IMR-90 (cell line): ENCODE data around the gene PTPRN2. TPM values are rescaled to one million over a fixed set of nuclear protein-coding genes. Genes with fewer than 3 reads are reported as not detected.

ENCODE experiments used
- ATAC-seq: fragments of 200-7000 bp; cut with Tn5 transposase; 2 replicates; pipeline ENCODE4 v1.9.1; 2020; ENCODE audit warnings: low read depth, mild to moderate bottlenecking, moderate library complexity
- BruUV-seq: library from RNA; stranded (reverse); fragments of 400-500 nt; replicated peaks from 2 replicates; lab custom pipeline; 2021; lab: Mats Ljungman, UMichigan
- CTCF ChIA-PET: fragments of 300-600 bp; formaldehyde crosslinking; extraction: SDS; loops from one replicate; lab custom pipeline; 2021; ENCODE audit warnings: antibody characterized with exemption; lab: Yijun Ruan, JAX
- POLR2A ChIA-PET: fragments of 300-600 bp; sonication (Branson Sonifier 250); formaldehyde crosslinking; loops from one replicate; lab custom pipeline; 2022; ENCODE audit warnings: antibody characterized with exemption; ENCODE audit not compliant: unreplicated experiment; lab: Charles Lee
- DNase-seq: peaks from one replicate; pipeline ENCODE4 v3.0.0; 2013
- H2AFZ ChIP-seq: replicated peaks from 2 replicates; pipeline ENCODE3; 2013; ENCODE audit warnings: low read length, mild to moderate bottlenecking; ENCODE audit not compliant: poor library complexity
- H2AK5ac ChIP-seq: 2 replicates; pipeline ENCODE4 v1.6.1; 2013; ENCODE audit warnings: low read depth, low read length, inconsistent platforms
- H2AK9ac ChIP-seq: replicated peaks from 2 replicates; pipeline ENCODE3; 2013; ENCODE audit warnings: mild to moderate bottlenecking, low read depth, low read length, moderate library complexity; ENCODE audit not compliant: poor library complexity
- H2BK120ac ChIP-seq: 2 replicates; pipeline ENCODE4 v1.6.1; 2013; ENCODE audit warnings: low read depth, low read length, inconsistent platforms
- H2BK15ac ChIP-seq: 3 replicates; pipeline ENCODE4 v1.6.1; 2013; ENCODE audit warnings: low read depth, low read length, inconsistent platforms
- H2BK20ac ChIP-seq: 2 replicates; pipeline ENCODE4 v1.6.1; 2013; ENCODE audit warnings: low read depth, mild to moderate bottlenecking, inconsistent platforms, low read length, moderate library complexity
- H2BK5ac ChIP-seq: 2 replicates; pipeline ENCODE4 v1.6.1; 2013; ENCODE audit warnings: mild to moderate bottlenecking, low read depth, low read length, inconsistent platforms; ENCODE audit not compliant: poor library complexity, severe bottlenecking
- H3K14ac ChIP-seq: replicated peaks from 2 replicates; pipeline ENCODE4 v1.6.1; 2013; ENCODE audit warnings: low read depth, low read length, inconsistent platforms
- H3K18ac ChIP-seq: 2 replicates; pipeline ENCODE4 v1.6.1; 2013; ENCODE audit warnings: low read depth, low read length, control low read depth
- H3K23ac ChIP-seq: 2 replicates; pipeline ENCODE4 v1.6.1; 2013; ENCODE audit warnings: low read depth, low read length, inconsistent platforms
- H3K27ac ChIP-seq: 2 replicates; pipeline ENCODE4 v1.5.1; 2013; ENCODE audit warnings: mild to moderate bottlenecking, control low read depth, low read length; ENCODE audit not compliant: insufficient read depth
- H3K27me3 ChIP-seq: 2 replicates; pipeline ENCODE4 v1.6.1; 2013; ENCODE audit warnings: low read length; ENCODE audit not compliant: control insufficient read depth, insufficient read depth
- H3K36me3 ChIP-seq: 2 replicates; pipeline ENCODE4 v1.6.1; 2013; ENCODE audit warnings: low read length, mixed read lengths; ENCODE audit not compliant: control insufficient read depth, insufficient read depth
- H3K4ac ChIP-seq: 2 replicates; pipeline ENCODE4 v1.6.1; 2013; ENCODE audit warnings: low read depth, low read length, inconsistent platforms
- H3K4me1 ChIP-seq: 2 replicates; pipeline ENCODE4 v1.6.1; 2013; ENCODE audit warnings: low read length, mixed read lengths; ENCODE audit not compliant: control insufficient read depth, insufficient read depth
- H3K4me2 ChIP-seq: 2 replicates; pipeline ENCODE4 v1.6.1; 2013; ENCODE audit warnings: low read depth, mild to moderate bottlenecking, control low read depth, low read length, moderate library complexity
- H3K4me3 ChIP-seq: 2 replicates; pipeline ENCODE4 v1.5.1; 2013; ENCODE audit warnings: low read depth, mild to moderate bottlenecking, control low read depth, low read length, moderate library complexity; ENCODE audit not compliant: insufficient read depth
- H3K56ac ChIP-seq: 2 replicates; pipeline ENCODE4 v1.6.1; 2013; ENCODE audit warnings: low read length, inconsistent platforms; ENCODE audit not compliant: insufficient read depth; ENCODE audit errors: extremely low read depth
- H3K79me1 ChIP-seq, 2 experiments: 2 replicates each; pipeline ENCODE4 v1.6.1; 2013; ENCODE audit warnings: low read length in 2 of 2, inconsistent platforms in 1 of 2, low read depth in 1 of 2
- H3K9ac ChIP-seq: 2 replicates; pipeline ENCODE4 v1.6.1; 2013; ENCODE audit warnings: low read depth, low read length, control low read depth
- H3K9me1 ChIP-seq: 2 replicates; pipeline ENCODE4 v1.6.1; 2013; ENCODE audit warnings: low read length, inconsistent platforms; ENCODE audit not compliant: insufficient read depth
- H3K9me3 ChIP-seq: 2 replicates; pipeline ENCODE4 v1.6.1; 2013; ENCODE audit warnings: low read length; ENCODE audit not compliant: control insufficient read depth, insufficient read depth
- H4K20me1 ChIP-seq: 2 replicates; pipeline ENCODE4 v1.6.1; 2013; ENCODE audit warnings: low read length, inconsistent platforms; ENCODE audit not compliant: insufficient read depth
- H4K5ac ChIP-seq: 2 replicates; pipeline ENCODE4 v1.6.1; 2013; ENCODE audit warnings: mild to moderate bottlenecking, low read depth, low read length, control low read depth
- H4K8ac ChIP-seq, 2 experiments: 2 replicates each; pipeline ENCODE4 v1.6.1; 2013; ENCODE audit warnings: low read depth in 2 of 2, low read length in 2 of 2, control low read depth in 1 of 2, inconsistent platforms in 1 of 2
- H4K91ac ChIP-seq: 2 replicates; pipeline ENCODE4 v1.6.1; 2013; ENCODE audit warnings: low read depth, low read length, inconsistent platforms; ENCODE audit not compliant: insufficient read depth
- CHD1 ChIP-seq: IDR thresholded peaks from 2 replicates; pipeline ENCODE4 v1.6.1; 2012; ENCODE audit warnings: low read depth, low read length, improper control_type of control experiment
- FOS ChIP-seq: fragments of 150-350 bp; IDR thresholded peaks from 2 replicates; pipeline ENCODE4 v1.6.1; 2016; ENCODE audit warnings: low read depth, low read length
- MAFK ChIP-seq: IDR thresholded peaks from 2 replicates; pipeline ENCODE4 v1.6.1; 2012; ENCODE audit warnings: low read depth, low read length, improper control_type of control experiment
- POLR2A ChIP-seq: IDR thresholded peaks from 2 replicates; pipeline ENCODE4 v1.6.1; 2012; ENCODE audit warnings: mild to moderate bottlenecking, low read depth, low read length
- RCOR1 ChIP-seq: IDR thresholded peaks from 2 replicates; pipeline ENCODE4 v1.6.1; 2012; ENCODE audit warnings: mild to moderate bottlenecking, low read length, improper control_type of control experiment; ENCODE audit not compliant: insufficient replicate concordance
- RFX5 ChIP-seq: IDR thresholded peaks from 2 replicates; pipeline ENCODE4 v1.8.0; 2012; ENCODE audit warnings: low read depth, mild to moderate bottlenecking, low read length, moderate library complexity
- WGBS, 2 experiments: methylation state at CpG; one replicate each; pipeline versions ENCODE4 v1.1.5 to v1.1.7; 2013; ENCODE audit warnings: missing lambda C conversion rate in 2 of 2; ENCODE audit not compliant: insufficient read length in 1 of 2; ENCODE audit errors: extremely low coverage in 2 of 2; 5-methylcytosine and 5-hydroxymethylcytosine counted together
- dilution Hi-C: fragments of 300-500 bp; cut with HindIII; formaldehyde crosslinking; loops from one replicate; pipeline ENCODE4 v1.14.3; 2018; ENCODE audit warnings: low sequenced_read_pairs; ENCODE audit not compliant: unreplicated experiment
- in situ Hi-C: fragments of 300-500 bp; cut with MboI; formaldehyde crosslinking; loops from 3 replicates; pipeline ENCODE4 v1.14.3; 2019; ENCODE audit warnings: low sequenced_read_pairs, inconsistent platforms, mixed read lengths
- intact Hi-C: fragments of 100-400 bp; cut with micrococcal nuclease; formaldehyde crosslinking; loops from 2 replicates; pipeline ENCODE4 v1.10.0; 2022
- polyA plus RNA-seq, 3 experiments: library from polyadenylated mRNA; depleted of rRNA; stranded (reverse); fragments of >200 nt; gene quantifications; 2 replicates each; pipeline ENCODE4 v1.2.3, GENCODE V29; 2012; ENCODE audit warnings: low replicate concordance in 1 of 3
- total RNA-seq: library from RNA; depleted of rRNA; stranded (reverse); fragments of >200 nt; gene quantifications from 2 replicates; pipeline ENCODE4 v1.2.3, GENCODE V29; 2012
- TF ChIP-seq, protein P1 (sequence below): fragments of 150-350 bp; IDR thresholded peaks from 2 replicates; pipeline ENCODE4 v1.6.1; 2016; ENCODE audit warnings: low read depth, mild to moderate bottlenecking, low read length, moderate library complexity, borderline replicate concordance
- TF ChIP-seq, protein P2 (sequence below): fragments of 150-350 bp; IDR thresholded peaks from 2 replicates; pipeline ENCODE4 v1.6.1; 2017; ENCODE audit warnings: mild to moderate bottlenecking, antibody characterized with exemption, low read length, low read depth

PTPRN2 gene
- total and polyA plus RNA-seq, 2 of the 4 experiments (the other 2 are of a cell fraction): 0.03 TPM; not detected in 1

DNA sequence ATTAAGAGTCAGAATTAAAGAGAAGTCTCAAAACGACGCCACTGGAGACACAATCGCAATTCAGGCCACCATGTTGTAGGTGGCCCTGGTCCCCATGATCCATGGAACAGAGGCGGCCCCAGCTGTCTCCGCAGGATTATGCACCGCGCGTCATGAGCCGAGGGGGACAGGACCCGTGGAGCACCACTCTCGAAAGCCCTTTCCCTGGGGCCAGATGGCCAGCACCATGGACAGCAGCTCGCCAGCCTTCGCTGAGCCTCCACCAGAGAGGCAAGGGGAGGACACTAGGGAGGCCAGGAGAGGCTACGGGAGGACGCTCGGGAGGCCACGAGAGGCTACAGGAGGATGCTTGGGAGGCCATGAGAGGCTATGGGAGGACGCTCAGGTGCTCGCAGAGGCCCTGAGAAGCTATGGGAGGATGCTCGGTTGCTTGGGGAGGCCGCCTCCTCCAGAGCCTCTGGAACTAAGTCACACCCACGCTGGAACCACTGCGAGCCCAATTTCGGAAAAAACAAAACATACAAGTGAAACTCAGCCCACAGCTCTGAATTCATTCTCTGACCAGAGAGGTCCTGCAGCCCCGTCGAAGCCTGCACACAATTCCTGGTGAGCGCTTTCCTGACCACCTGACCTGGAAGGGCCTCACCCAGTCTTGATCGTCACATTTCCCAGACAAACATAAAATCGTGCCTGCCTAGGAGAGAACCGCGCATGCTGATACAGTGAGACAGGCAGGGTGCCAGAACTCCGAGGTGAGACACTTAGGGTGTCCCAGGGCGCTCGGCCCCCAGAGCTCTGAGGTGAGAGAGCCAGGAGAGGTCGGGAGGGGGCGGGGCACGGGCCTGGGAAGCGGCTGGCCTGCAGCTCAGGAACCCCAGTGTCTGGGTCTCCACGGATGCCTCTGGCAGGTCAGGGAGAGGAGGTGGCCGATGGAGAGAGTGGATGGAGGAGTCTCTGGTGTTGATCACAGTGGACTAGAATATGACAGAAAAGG lies 224.4 kb downstream of the PTPRN2 start:
- Histone ChIP-seq H3K4me2 (no peak overlapping the region), H2AK9ac (no peak overlapping the region), H2AFZ (no peak overlapping the region), H4K5ac (no peak overlapping the region), H4K20me1 (no peaks in the 10 kb centered on the region), H3K23ac (no peak overlapping the region), H3K14ac (no peak overlapping the region), H3K9me3 (peaks cover 52% of the 10 kb centered on the region), H4K91ac (no peak overlapping the region), H2BK5ac (no peak overlapping the region), H2BK15ac (no peak overlapping the region), H3K36me3 (no peaks in the 10 kb centered on the region), H3K79me1 (no peaks in the 10 kb centered on the region), H2AK5ac (no peak overlapping the region), H2BK20ac (no peak overlapping the region), H3K9me1 (no peaks in the 10 kb centered on the region), H4K8ac (no peak overlapping the region), H3K9ac (no peak overlapping the region), H3K4me3 (no peak overlapping the region), H3K27ac (no peak overlapping the region), H3K56ac (no peak overlapping the region), H3K27me3 (no peaks in the 10 kb centered on the region), H3K18ac (no peak overlapping the region), H2BK120ac (no peak overlapping the region), H3K4ac (no peak overlapping the region), H3K4me1 (no peaks in the 10 kb centered on the region)
- WGBS, 2 experiments: 61% methylated on average over 12 of the region's 40 CpGs; no CpG with 5 or more reads in 1 of the 2 experiments
- TF ChIP-seq, protein P1, sequence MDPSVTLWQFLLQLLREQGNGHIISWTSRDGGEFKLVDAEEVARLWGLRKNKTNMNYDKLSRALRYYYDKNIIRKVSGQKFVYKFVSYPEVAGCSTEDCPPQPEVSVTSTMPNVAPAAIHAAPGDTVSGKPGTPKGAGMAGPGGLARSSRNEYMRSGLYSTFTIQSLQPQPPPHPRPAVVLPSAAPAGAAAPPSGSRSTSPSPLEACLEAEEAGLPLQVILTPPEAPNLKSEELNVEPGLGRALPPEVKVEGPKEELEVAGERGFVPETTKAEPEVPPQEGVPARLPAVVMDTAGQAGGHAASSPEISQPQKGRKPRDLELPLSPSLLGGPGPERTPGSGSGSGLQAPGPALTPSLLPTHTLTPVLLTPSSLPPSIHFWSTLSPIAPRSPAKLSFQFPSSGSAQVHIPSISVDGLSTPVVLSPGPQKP: no peak
- TF ChIP-seq CHD1 (no peak), MAFK (no peak), FOS (no peak), RFX5 (no peak), POLR2A (no peak), RCOR1 (no peak)
- TF ChIP-seq, protein P2, sequence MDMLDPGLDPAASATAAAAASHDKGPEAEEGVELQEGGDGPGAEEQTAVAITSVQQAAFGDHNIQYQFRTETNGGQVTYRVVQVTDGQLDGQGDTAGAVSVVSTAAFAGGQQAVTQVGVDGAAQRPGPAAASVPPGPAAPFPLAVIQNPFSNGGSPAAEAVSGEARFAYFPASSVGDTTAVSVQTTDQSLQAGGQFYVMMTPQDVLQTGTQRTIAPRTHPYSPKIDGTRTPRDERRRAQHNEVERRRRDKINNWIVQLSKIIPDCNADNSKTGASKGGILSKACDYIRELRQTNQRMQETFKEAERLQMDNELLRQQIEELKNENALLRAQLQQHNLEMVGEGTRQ: no peak
- in situ Hi-C loops: loop anchor here (5.0 kb wide), 1 partner anchor 56 kb away; no protein-coding TSS in a partner anchor
- intact Hi-C loops: no loop called here
- DNase-seq: no peak
- dilution Hi-C loops: no loop called here
- ChIA-PET POLR2A (no interaction called here), CTCF (no interaction called here)
- ATAC-seq: no peak
- no TSS peak for BruUV-seq
